ENCODE results near the gene VCX3A.

DNA sequence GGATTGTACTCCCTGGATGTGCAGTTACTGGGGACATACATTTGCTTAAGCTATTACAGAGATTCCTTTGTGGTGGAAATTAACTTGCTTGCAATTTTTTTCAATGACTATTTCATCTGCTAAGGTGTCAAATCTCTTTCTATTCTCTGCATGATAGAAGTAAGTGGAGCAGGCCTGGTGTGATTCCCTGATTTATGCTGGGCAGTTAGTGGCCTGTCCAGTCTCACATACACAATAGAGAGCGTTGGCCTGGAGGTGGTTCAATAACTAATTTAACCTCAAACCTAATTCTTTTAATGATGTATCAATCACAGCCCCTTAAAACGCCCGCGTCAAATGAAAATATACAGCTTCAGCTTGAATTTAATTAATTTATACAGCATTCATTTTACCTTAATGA is 28.5 kb downstream of the VCX3A start:
- TF ChIP-seq, protein P1, sequence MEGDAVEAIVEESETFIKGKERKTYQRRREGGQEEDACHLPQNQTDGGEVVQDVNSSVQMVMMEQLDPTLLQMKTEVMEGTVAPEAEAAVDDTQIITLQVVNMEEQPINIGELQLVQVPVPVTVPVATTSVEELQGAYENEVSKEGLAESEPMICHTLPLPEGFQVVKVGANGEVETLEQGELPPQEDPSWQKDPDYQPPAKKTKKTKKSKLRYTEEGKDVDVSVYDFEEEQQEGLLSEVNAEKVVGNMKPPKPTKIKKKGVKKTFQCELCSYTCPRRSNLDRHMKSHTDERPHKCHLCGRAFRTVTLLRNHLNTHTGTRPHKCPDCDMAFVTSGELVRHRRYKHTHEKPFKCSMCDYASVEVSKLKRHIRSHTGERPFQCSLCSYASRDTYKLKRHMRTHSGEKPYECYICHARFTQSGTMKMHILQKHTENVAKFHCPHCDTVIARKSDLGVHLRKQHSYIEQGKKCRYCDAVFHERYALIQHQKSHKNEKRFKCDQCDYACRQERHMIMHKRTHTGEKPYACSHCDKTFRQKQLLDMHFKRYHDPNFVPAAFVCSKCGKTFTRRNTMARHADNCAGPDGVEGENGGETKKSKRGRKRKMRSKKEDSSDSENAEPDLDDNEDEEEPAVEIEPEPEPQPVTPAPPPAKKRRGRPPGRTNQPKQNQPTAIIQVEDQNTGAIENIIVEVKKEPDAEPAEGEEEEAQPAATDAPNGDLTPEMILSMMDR (IDR thresholded peaks at IDR 0.05 in 2 of 3, conservative IDR thresholded peaks at IDR 0.05 in 1 of 3; ENCODE audit: borderline replicate concordance in 1 of 3, insufficient read depth in 1 of 3, low read depth in 2 of 3, low read length in 2 of 3) = no peak
- TF ChIP-seq EGR1 (IDR thresholded peaks at IDR 0.05; ENCODE audit: low read depth) (no peak), ZFX (IDR thresholded peaks at IDR 0.05) (no peak), POLR2A (IDR thresholded peaks at IDR 0.05; ENCODE audit: borderline replicate concordance, extremely low read depth, insufficient read depth, insufficient read length) (no peak), POLR2AphosphoS5 (IDR thresholded peaks at IDR 0.05; ENCODE audit: low read depth, low read length) (no peak), SP1 (IDR thresholded peaks at IDR 0.05; ENCODE audit: low read depth) (no peak), RAD21 (IDR thresholded peaks at IDR 0.05; ENCODE audit: low read depth) (no peak)
- TF ChIP-seq, protein P2, sequence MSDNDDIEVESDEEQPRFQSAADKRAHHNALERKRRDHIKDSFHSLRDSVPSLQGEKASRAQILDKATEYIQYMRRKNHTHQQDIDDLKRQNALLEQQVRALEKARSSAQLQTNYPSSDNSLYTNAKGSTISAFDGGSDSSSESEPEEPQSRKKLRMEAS (IDR thresholded peaks at IDR 0.05) = no peak
- TF ChIP-seq, protein P3, sequence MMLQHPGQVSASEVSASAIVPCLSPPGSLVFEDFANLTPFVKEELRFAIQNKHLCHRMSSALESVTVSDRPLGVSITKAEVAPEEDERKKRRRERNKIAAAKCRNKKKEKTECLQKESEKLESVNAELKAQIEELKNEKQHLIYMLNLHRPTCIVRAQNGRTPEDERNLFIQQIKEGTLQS (IDR thresholded peaks at IDR 0.05) = no peak
